Measurements from ENCODE around the gene ERCC5.

- TF ChIP-seq CTCF (IDR thresholded peaks at IDR 0.05; ENCODE audit: low read depth, low read length, poor library complexity, severe bottlenecking) = no peak
- TF ChIP-seq EZH2phosphoT487 (IDR thresholded peaks at IDR 0.05; ENCODE audit: borderline replicate concordance, low read length) = no peak
These were observed 16.9 kb downstream of the ERCC5 start for GRCh38 chr13:102862624-102863210.

Measured in DOHH2 (cell line).